K562 (cell line): ENCODE results near the gene FASN. TPM values are rescaled to one million over a fixed set of nuclear protein-coding genes. Genes with fewer than 3 reads are reported as not detected.
A peak's percentile ranks its signal among the peaks of the same experiment; 100 is the strongest.
"Not testable (repeated sequence)": the region's sequence is repeated elsewhere in the genome, so short reads cannot be mapped to it uniquely, and the experiment has no call there.

ENCODE experiments used
- ATAC-seq: fragments of 200-7000 bp; cut with Tn5 transposase; 3 replicates; pipeline ENCODE4 v1.9.1; 2020; ENCODE audit warnings: moderate library complexity
- BruUV-seq: library from RNA; stranded (reverse); fragments of 400-500 nt; replicated peaks from 2 replicates; lab custom pipeline; 2021; lab: Mats Ljungman, UMichigan
- CTCF ChIA-PET: fragments of 300-600 bp; formaldehyde crosslinking; extraction: SDS; loops from one replicate; lab custom pipeline; 2021; ENCODE audit warnings: low intra/inter-chr PET ratio; lab: Yijun Ruan, JAX
- POLR2A ChIA-PET: fragments of 300-600, 350-650 bp; sonication (Branson Sonifier 250); formaldehyde crosslinking; extraction: SDS; loops from one replicate; lab custom pipeline; 2021; ENCODE audit warnings: antibody characterized with exemption, inconsistent platforms; lab: Yijun Ruan, JAX
- DNase-seq, 4 experiments: peaks; one replicate each; pipeline versions ENCODE4 v3.0.0 to v3.0.0-alpha.2; 2011 to 2018; ENCODE audit warnings: low spot score in 3 of 4, mixed read lengths in 3 of 4; ENCODE audit errors: extremely low read depth in 1 of 4
- FAIRE-seq: peaks from 2 replicates; lab custom pipeline; 2011; peaks lifted over from hg19 to GRCh38; lab: Jason Lieb, UNC
- H2AFZ ChIP-seq: 2 replicates; pipeline ENCODE4 v1.6.0; 2011; ENCODE audit warnings: low read depth, low read length, control low read depth, inconsistent platforms
- H3K27ac ChIP-seq: fragments of 200-600 bp; 3 replicates; pipeline ENCODE4 v1.8.0; 2011; ENCODE audit warnings: low read depth, mild to moderate bottlenecking, control low read depth, inconsistent platforms, low read length, moderate library complexity, mixed read lengths; ENCODE audit errors: extremely low read depth
- H3K27me3 ChIP-seq, 2 experiments: fragments of 300-600 bp in 1 of 2; 2 replicates in 1 of 2; 3 replicates in 1 of 2; pipeline versions ENCODE4 v1.6.0 to v1.8.0; 2011; ENCODE audit warnings: inconsistent platforms in 2 of 2, low read length in 2 of 2, mild to moderate bottlenecking in 1 of 2, mixed read lengths in 1 of 2, moderate library complexity in 1 of 2; ENCODE audit not compliant: control insufficient read depth in 2 of 2, insufficient read depth in 2 of 2
- H3K36me3 ChIP-seq: fragments of 300-600 bp; 3 replicates; pipeline ENCODE4 v1.8.0; 2011; ENCODE audit warnings: mild to moderate bottlenecking, low read length, inconsistent platforms; ENCODE audit not compliant: control insufficient read depth, insufficient read depth
- H3K4me1 ChIP-seq, 2 experiments: fragments of 200-600 bp in 1 of 2; replicated peaks in 1 of 2; 2 replicates in 1 of 2; 3 replicates in 1 of 2; pipeline versions ENCODE4 v1.5.1 to v1.8.0; 2011; ENCODE audit warnings: inconsistent platforms in 2 of 2, low read length in 2 of 2, mild to moderate bottlenecking in 1 of 2, mixed read lengths in 1 of 2, moderate library complexity in 1 of 2; ENCODE audit not compliant: control insufficient read depth in 2 of 2, insufficient read depth in 2 of 2
- H3K4me2 ChIP-seq: 2 replicates; pipeline ENCODE4 v1.6.1; 2011; ENCODE audit warnings: low read length, control low read depth, inconsistent platforms, mixed read lengths; ENCODE audit not compliant: insufficient read depth
- H3K4me3 ChIP-seq: fragments of 200-600 bp; sonication (generic), shearing (Covaris generic); 2 replicates; pipeline ENCODE4 v1.5.1; 2016; ENCODE audit warnings: control low read depth, inconsistent platforms
- H3K79me2 ChIP-seq: fragments of 200-600 bp; 3 replicates; pipeline ENCODE4 v1.8.0; 2011; ENCODE audit warnings: low read length, inconsistent platforms; ENCODE audit not compliant: control insufficient read depth, insufficient read depth
- H3K9ac ChIP-seq, 2 experiments: 2 replicates each; pipeline versions ENCODE4 v1.6.0 to v1.6.1; 2011; ENCODE audit warnings: low read depth in 2 of 2, low read length in 2 of 2, control low read depth in 1 of 2, inconsistent platforms in 1 of 2, mild to moderate bottlenecking in 1 of 2, mixed read lengths in 1 of 2; ENCODE audit not compliant: insufficient read depth in 1 of 2
- H3K9me1 ChIP-seq: one replicate; pipeline ENCODE4 v1.6.0; 2011; ENCODE audit warnings: inconsistent platforms, mild to moderate bottlenecking, low read length, moderate library complexity; ENCODE audit not compliant: control insufficient read depth, insufficient read depth
- H3K9me3 ChIP-seq: replicated peaks from 2 replicates; pipeline ENCODE4 v1.5.1; 2011; ENCODE audit warnings: low read depth, low read length, inconsistent platforms; ENCODE audit not compliant: control insufficient read depth, insufficient read depth
- H4K20me1 ChIP-seq: replicated peaks from 2 replicates; pipeline ENCODE4 v1.6.1; 2011; ENCODE audit warnings: low read length, inconsistent platforms, mixed read lengths; ENCODE audit not compliant: control insufficient read depth, insufficient read depth
- BHLHE40 ChIP-seq: IDR thresholded peaks from 2 replicates; pipeline ENCODE4 v1.6.1; 2011; ENCODE audit warnings: low read length, improper control_type of control experiment
- CBFA2T2 ChIP-seq: fragments of 450-650 bp; conservative IDR thresholded peaks from 2 replicates; pipeline ENCODE4 v1.6.1; 2017; ENCODE audit warnings: mild to moderate bottlenecking
- PKNOX1 ChIP-seq: fragments of 450-650 bp; IDR thresholded peaks from 2 replicates; pipeline ENCODE4 v1.6.1; 2016
- RAD51 ChIP-seq: fragments of 450-650 bp; IDR thresholded peaks from 2 replicates; pipeline ENCODE4 v1.7.1; 2016; ENCODE audit warnings: low read depth, mild to moderate bottlenecking, borderline replicate concordance
- TFE3 ChIP-seq: fragments of 450-650 bp; formaldehyde crosslinking; IDR thresholded peaks from 2 replicates; pipeline ENCODE4 v1.4.0; 2020; ENCODE audit warnings: mild to moderate bottlenecking, mixed read lengths
- TOE1 ChIP-seq, 2 experiments: fragments of 450-650 bp in 1 of 2; sonication (generic) in 1 of 2; formaldehyde crosslinking in 1 of 2; IDR thresholded peaks; 2 replicates each; pipeline versions ENCODE4 v1.7.1 to v1.8.0; 2016 to 2022; ENCODE audit warnings: borderline replicate concordance in 2 of 2, mild to moderate bottlenecking in 2 of 2, antibody characterized with exemption in 1 of 2, inconsistent platforms in 1 of 2, low read depth in 1 of 2, missing genetic modification reagents in 1 of 2, moderate library complexity in 1 of 2
- USF1 ChIP-seq: sonication (generic); formaldehyde crosslinking; IDR thresholded peaks from 2 replicates; pipeline ENCODE4 v1.9.0; 2022; ENCODE audit warnings: mild to moderate bottlenecking, missing genetic modification reagents
- USF2 ChIP-seq: sonication (generic); formaldehyde crosslinking; IDR thresholded peaks from 2 replicates; pipeline ENCODE4 v1.5.0; 2020; ENCODE audit warnings: missing genetic modification reagents
- WGBS: fragments of 100-300 bp; shearing (Covaris generic); methylation state at CpG from one replicate; pipeline ENCODE4 v1.1.6; 2016; ENCODE audit warnings: low coverage, mixed read lengths; ENCODE audit not compliant: insufficient coverage; ENCODE audit errors: missing lambda C conversion rate; 5-methylcytosine and 5-hydroxymethylcytosine counted together
- in situ Hi-C: fragments of 300-500 bp; cut with MboI; formaldehyde crosslinking; loops from 4 replicates; pipeline ENCODE4 v1.15.0; 2018; ENCODE audit warnings: inconsistent platforms, mixed read lengths
- intact Hi-C: fragments of 100-400 bp; cut with micrococcal nuclease; formaldehyde crosslinking; loops from 2 replicates; pipeline ENCODE4 v1.14.2; 2022
- polyA plus RNA-seq, 8 experiments: library from polyadenylated mRNA; depleted of rRNA in 4 of 8; stranded (reverse) in 5 of 8; unstranded in 3 of 8; fragments of >200 nt; fragmentation: Nextera tagmentation in 2 of 8; fragmentation: Illumina TruSeq in 1 of 8; extraction: Ambion mirVana in 2 of 8; extraction: Trizol in 1 of 8; gene quantifications; 2 replicates each; pipeline versions ENCODE4 v1.2.1 to v1.2.3, GENCODE V29; 2011 to 2014; ENCODE audit warnings: inconsistent platforms in 1 of 8, missing spikeins in 1 of 8
- total RNA-seq, 7 experiments: library from RNA; depleted of rRNA in 6 of 7; stranded (reverse); fragments of >200 nt in 6 of 7; fragmentation: Illumina TruSeq in 2 of 7; extraction: Trizol in 2 of 7; gene quantifications; 2 replicates each; pipeline versions ENCODE4 v1.2.1 to v1.2.3, GENCODE V29; 2011 to 2021; ENCODE audit warnings: low replicate concordance in 1 of 7

Gene FASN
- total and polyA plus RNA-seq, 9 of the 15 experiments (the other 6 are each of a cell fraction or from before 2014, with no cell fraction given) = 0.15 to 663 (median 49.9) TPM

GRCh38 chr17:82038796-82039409, 59.1 kb downstream of the FASN start:
- H3K27me3 ChIP-seq; in situ Hi-C loops; BruUV-seq; H3K9ac ChIP-seq; TF ChIP-seq TOE1 (CRISPR knock-in tag; IDR thresholded peaks at IDR 0.05; ENCODE audit: borderline replicate concordance, low read depth): not testable (repeated sequence)
- peaks cover 22 to 66% of the 10 kb centered on the region in 2 experiments; a peak in 4 of 5 replicates for H3K4me1 ChIP-seq
- WGBS = 67% methylated on average over 16 of the region's 16 CpGs
- TF ChIP-seq USF1 (CRISPR knock-in tag) (peak; percentile 74), RAD51 (peak; percentile 90), CBFA2T2 (peak; percentile 57), BHLHE40 (peak; percentile 23; the same call in 1 of the 2 replicates), PKNOX1 (peak; percentile 79), TOE1 (IDR thresholded peaks at IDR 0.05; ENCODE audit: borderline replicate concordance) (peak; percentile 86), TFE3 (peak; percentile 88), USF2 (peak; percentile 47)
- TF ChIP-seq, all 486 proteins: peak for 8; not testable (repeated sequence) for 478
- H3K9me1 ChIP-seq, H2AFZ ChIP-seq, FAIRE-seq, H3K27ac ChIP-seq, ATAC-seq, DNase-seq, POLR2A ChIA-PET, H3K4me3 ChIP-seq, H3K9me3 ChIP-seq, H3K4me2 ChIP-seq, CTCF ChIA-PET: not testable (repeated sequence)
- intact Hi-C loops = loop anchor here (10.0 kb wide), 1 partner anchor 306 kb away; no protein-coding TSS in a partner anchor
- H4K20me1 ChIP-seq = peaks cover 21% of the 10 kb centered on the region; the same call in 1 of the 2 replicates
- H3K36me3 ChIP-seq = peaks cover 29% of the 10 kb centered on the region; the same call in 2 of the 3 replicates
- peaks cover 22% of the 10 kb centered on the region for H3K79me2 ChIP-seq
